ENCODE measurements around the gene MAP3K8. TPM values are rescaled to one million over a fixed set of nuclear protein-coding genes. Genes with fewer than 3 reads are reported as not detected.

MAP3K8 gene
- total and polyA plus RNA-seq, 9 of the 15 experiments (the other 6 are each of a cell fraction or from before 2014, with no cell fraction given), result 6.9 to 23.6 (median 13.6) TPM

GRCh38 chr10:30455816-30456215 is 21.8 kb downstream of the MAP3K8 start:
- ChIA-PET CTCF (ENCODE audit: low intra/inter-chr PET ratio) (no interaction called here), POLR2A (interaction anchor here (1.0 kb wide), 1 partner anchor 11 kb away, joined by 5 read pairs; no protein-coding TSS in a partner anchor)
- intact Hi-C loops (cut with micrococcal nuclease) (no loop called here), in situ Hi-C loops (cut with MboI) (no loop called here)
- no peaks in the 10 kb centered on the region for H3K9me3 ChIP-seq (replicated peaks; ENCODE audit: control insufficient read depth, insufficient read depth, low read depth, low read length)
- no peak overlapping the region for H3K4me2 ChIP-seq (ENCODE audit: insufficient read depth, low read length)
- H2AFZ ChIP-seq (ENCODE audit: low read depth, low read length), result no peak overlapping the region
- FAIRE-seq (no peak), ATAC-seq (no peak), DNase-seq (ENCODE audit: extremely low read depth in 1 of 4, low spot score in 3 of 4) (no peak)
- no peak overlapping the region for H3K4me3 ChIP-seq
- no peak overlapping the region for H3K9ac ChIP-seq (ENCODE audit: insufficient read depth in 1 of 2, low read depth in 2 of 2, low read length in 2 of 2)
- H3K4me1 ChIP-seq (replicated peaks in 1 of 2; ENCODE audit: control insufficient read depth in 2 of 2, insufficient read depth in 2 of 2, low read length in 2 of 2), result no peaks in the 10 kb centered on the region
- WGBS (ENCODE audit: insufficient coverage, low coverage, missing lambda C conversion rate), result 89% methylated on average over 4 of the region's 4 CpGs
- H3K27me3 ChIP-seq (ENCODE audit: control insufficient read depth in 2 of 2, insufficient read depth in 2 of 2, low read length in 2 of 2), result no peaks in the 10 kb centered on the region
- no TSS peak for BruUV-seq (replicated peaks)
- no peaks in the 10 kb centered on the region for H4K20me1 ChIP-seq (replicated peaks; ENCODE audit: control insufficient read depth, insufficient read depth, low read length)
- no peak overlapping the region for H3K27ac ChIP-seq (ENCODE audit: extremely low read depth, low read depth, low read length)
- H3K9me1 ChIP-seq (ENCODE audit: control insufficient read depth, insufficient read depth, low read length), result no peaks in the 10 kb centered on the region
- H3K79me2 ChIP-seq (ENCODE audit: control insufficient read depth, insufficient read depth, low read length), result no peaks in the 10 kb centered on the region
- peaks cover 68% of the 10 kb centered on the region for H3K36me3 ChIP-seq (ENCODE audit: control insufficient read depth, insufficient read depth, low read length)
- TF ChIP-seq TBL1XR1 (IDR thresholded peaks at IDR 0.05; ENCODE audit: low read length in 2 of 2) (no peak), MBD2 (IDR thresholded peaks at IDR 0.05; ENCODE audit: borderline replicate concordance, low read depth) (no peak), E2F4 (CRISPR knock-in tag; IDR thresholded peaks at IDR 0.05; ENCODE audit: low read depth) (no peak), MYNN (IDR thresholded peaks at IDR 0.05) (no peak), MYNN (CRISPR knock-in tag; IDR thresholded peaks at IDR 0.05) (no peak), CAMTA2 (CRISPR knock-in tag; conservative IDR thresholded peaks at IDR 0.05) (no peak), KDM1A (IDR thresholded peaks at IDR 0.05) (no peak), ZBED1 (IDR thresholded peaks at IDR 0.05) (no peak), ZNF124 (CRISPR knock-in tag; IDR thresholded peaks at IDR 0.05) (no peak), CUX1 (CRISPR knock-in tag; IDR thresholded peaks at IDR 0.05) (no peak), RBM17 (IDR thresholded peaks at IDR 0.05; ENCODE audit: borderline replicate concordance, low read depth, low read length) (no peak), PRPF4 (IDR thresholded peaks at IDR 0.05; ENCODE audit: insufficient read depth, low read depth, low read length, poor library complexity, severe bottlenecking) (no peak), CREB3L1 (IDR thresholded peaks at IDR 0.05; ENCODE audit: borderline replicate concordance, low read depth) (no peak), ATF3 (IDR thresholded peaks at IDR 0.05) (no peak), ATF3 (CRISPR knock-in tag; conservative IDR thresholded peaks at IDR 0.05) (no peak), ZNF282 (CRISPR knock-in tag; IDR thresholded peaks at IDR 0.05) (no peak), NR1H2 (CRISPR knock-in tag; IDR thresholded peaks at IDR 0.05) (no peak)
